B cell (primary cell): ENCODE data around the gene DAB2IP.

ENCODE experiments used
- CTCF ChIP-seq: fragments of 200-600 bp; IDR thresholded peaks from one replicate; pipeline ENCODE4 v1.8.0; 2022; ENCODE audit warnings: antibody characterized with exemption, mild to moderate bottlenecking
- EZH2 ChIP-seq: IDR thresholded peaks from 2 replicates; pipeline ENCODE4 v1.6.1; 2012; ENCODE audit warnings: borderline replicate concordance, low read depth, mild to moderate bottlenecking, moderate library complexity, low read length; ENCODE audit not compliant: insufficient read depth, poor library complexity, severe bottlenecking

GRCh38 chr9:121674952-121675351 lies 23.5 kb downstream of the DAB2IP start:
- TF ChIP-seq CTCF (no peak), EZH2 (no peak)
